ENCODE measurements around the gene KDM1A.

DNA sequence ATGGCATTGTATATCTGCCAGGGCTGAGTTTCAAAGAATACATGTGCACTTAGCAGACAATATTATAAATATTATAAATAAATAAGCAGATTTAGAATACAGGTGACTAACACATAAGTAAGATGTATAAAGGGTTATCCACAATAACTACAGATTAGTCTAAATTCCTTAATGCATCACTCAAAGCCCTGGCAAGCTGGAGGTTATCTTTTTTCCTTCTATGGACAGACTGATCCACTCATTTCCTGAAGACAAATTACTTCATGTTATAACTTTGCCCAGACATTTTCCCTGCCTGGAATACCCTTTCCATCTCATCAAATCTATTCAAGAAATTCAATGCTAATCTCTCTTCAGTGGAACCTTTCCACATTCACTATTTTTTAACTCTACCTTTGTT lies 110.6 kb downstream of the KDM1A start:
- TF ChIP-seq, protein P1, sequence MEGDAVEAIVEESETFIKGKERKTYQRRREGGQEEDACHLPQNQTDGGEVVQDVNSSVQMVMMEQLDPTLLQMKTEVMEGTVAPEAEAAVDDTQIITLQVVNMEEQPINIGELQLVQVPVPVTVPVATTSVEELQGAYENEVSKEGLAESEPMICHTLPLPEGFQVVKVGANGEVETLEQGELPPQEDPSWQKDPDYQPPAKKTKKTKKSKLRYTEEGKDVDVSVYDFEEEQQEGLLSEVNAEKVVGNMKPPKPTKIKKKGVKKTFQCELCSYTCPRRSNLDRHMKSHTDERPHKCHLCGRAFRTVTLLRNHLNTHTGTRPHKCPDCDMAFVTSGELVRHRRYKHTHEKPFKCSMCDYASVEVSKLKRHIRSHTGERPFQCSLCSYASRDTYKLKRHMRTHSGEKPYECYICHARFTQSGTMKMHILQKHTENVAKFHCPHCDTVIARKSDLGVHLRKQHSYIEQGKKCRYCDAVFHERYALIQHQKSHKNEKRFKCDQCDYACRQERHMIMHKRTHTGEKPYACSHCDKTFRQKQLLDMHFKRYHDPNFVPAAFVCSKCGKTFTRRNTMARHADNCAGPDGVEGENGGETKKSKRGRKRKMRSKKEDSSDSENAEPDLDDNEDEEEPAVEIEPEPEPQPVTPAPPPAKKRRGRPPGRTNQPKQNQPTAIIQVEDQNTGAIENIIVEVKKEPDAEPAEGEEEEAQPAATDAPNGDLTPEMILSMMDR (IDR thresholded peaks at IDR 0.05; ENCODE audit: low read depth, low read length, missing input control): no peak
- TF ChIP-seq RXRA (IDR thresholded peaks at IDR 0.05) (no peak), SP1 (IDR thresholded peaks at IDR 0.05) (no peak), YY1 (IDR thresholded peaks at IDR 0.05) (no peak)
- TF ChIP-seq, protein P2, sequence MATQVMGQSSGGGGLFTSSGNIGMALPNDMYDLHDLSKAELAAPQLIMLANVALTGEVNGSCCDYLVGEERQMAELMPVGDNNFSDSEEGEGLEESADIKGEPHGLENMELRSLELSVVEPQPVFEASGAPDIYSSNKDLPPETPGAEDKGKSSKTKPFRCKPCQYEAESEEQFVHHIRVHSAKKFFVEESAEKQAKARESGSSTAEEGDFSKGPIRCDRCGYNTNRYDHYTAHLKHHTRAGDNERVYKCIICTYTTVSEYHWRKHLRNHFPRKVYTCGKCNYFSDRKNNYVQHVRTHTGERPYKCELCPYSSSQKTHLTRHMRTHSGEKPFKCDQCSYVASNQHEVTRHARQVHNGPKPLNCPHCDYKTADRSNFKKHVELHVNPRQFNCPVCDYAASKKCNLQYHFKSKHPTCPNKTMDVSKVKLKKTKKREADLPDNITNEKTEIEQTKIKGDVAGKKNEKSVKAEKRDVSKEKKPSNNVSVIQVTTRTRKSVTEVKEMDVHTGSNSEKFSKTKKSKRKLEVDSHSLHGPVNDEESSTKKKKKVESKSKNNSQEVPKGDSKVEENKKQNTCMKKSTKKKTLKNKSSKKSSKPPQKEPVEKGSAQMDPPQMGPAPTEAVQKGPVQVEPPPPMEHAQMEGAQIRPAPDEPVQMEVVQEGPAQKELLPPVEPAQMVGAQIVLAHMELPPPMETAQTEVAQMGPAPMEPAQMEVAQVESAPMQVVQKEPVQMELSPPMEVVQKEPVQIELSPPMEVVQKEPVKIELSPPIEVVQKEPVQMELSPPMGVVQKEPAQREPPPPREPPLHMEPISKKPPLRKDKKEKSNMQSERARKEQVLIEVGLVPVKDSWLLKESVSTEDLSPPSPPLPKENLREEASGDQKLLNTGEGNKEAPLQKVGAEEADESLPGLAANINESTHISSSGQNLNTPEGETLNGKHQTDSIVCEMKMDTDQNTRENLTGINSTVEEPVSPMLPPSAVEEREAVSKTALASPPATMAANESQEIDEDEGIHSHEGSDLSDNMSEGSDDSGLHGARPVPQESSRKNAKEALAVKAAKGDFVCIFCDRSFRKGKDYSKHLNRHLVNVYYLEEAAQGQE (IDR thresholded peaks at IDR 0.05): no peak
- TF ChIP-seq, protein P3, sequence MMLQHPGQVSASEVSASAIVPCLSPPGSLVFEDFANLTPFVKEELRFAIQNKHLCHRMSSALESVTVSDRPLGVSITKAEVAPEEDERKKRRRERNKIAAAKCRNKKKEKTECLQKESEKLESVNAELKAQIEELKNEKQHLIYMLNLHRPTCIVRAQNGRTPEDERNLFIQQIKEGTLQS (IDR thresholded peaks at IDR 0.05): no peak
